C4-2B (cell line): ENCODE results near the gene PDSS2.

Experiments used
- CTCF ChIP-seq: fragments of 450-650 bp; conservative IDR thresholded peaks from 2 replicates; pipeline ENCODE4 v1.5.1; 2017; ENCODE audit warnings: mild to moderate bottlenecking
- ZFX ChIP-seq: fragments of 450-650 bp; IDR thresholded peaks from 2 replicates; pipeline ENCODE4 v1.6.1; 2017

- TF ChIP-seq CTCF, result peak; percentile 30
- TF ChIP-seq ZFX, result no peak
These were observed 41.2 kb downstream of the PDSS2 start for GRCh38 chr6:107418118-107418517.
